Panc1 (cell line): ENCODE measurements around the gene KRTAP1-4.

ENCODE experiments used
- POLR2AphosphoS5 ChIP-seq: IDR thresholded peaks from 2 replicates; pipeline ENCODE4 v1.6.1; 2012; ENCODE audit warnings: mild to moderate bottlenecking, low read depth, low read length, moderate library complexity
- REST ChIP-seq, 2 experiments: IDR thresholded peaks; 2 replicates each; pipeline ENCODE4 v1.6.1; 2011 to 2012; ENCODE audit warnings: low read depth in 2 of 2, control low read depth in 1 of 2, low read length in 1 of 2, mild to moderate bottlenecking in 1 of 2, moderate library complexity in 1 of 2; ENCODE audit not compliant: insufficient read depth in 1 of 2
- SIN3A ChIP-seq: IDR thresholded peaks from 2 replicates; pipeline ENCODE4 v1.6.1; 2012; ENCODE audit warnings: low read depth, mild to moderate bottlenecking, low read length, moderate library complexity, borderline replicate concordance; ENCODE audit not compliant: insufficient read depth
- TF ChIP-seq, protein P1 (sequence below): fragments of 450-650 bp; IDR thresholded peaks from 2 replicates; pipeline ENCODE4 v1.5.1; 2017; ENCODE audit warnings: mild to moderate bottlenecking

DNA sequence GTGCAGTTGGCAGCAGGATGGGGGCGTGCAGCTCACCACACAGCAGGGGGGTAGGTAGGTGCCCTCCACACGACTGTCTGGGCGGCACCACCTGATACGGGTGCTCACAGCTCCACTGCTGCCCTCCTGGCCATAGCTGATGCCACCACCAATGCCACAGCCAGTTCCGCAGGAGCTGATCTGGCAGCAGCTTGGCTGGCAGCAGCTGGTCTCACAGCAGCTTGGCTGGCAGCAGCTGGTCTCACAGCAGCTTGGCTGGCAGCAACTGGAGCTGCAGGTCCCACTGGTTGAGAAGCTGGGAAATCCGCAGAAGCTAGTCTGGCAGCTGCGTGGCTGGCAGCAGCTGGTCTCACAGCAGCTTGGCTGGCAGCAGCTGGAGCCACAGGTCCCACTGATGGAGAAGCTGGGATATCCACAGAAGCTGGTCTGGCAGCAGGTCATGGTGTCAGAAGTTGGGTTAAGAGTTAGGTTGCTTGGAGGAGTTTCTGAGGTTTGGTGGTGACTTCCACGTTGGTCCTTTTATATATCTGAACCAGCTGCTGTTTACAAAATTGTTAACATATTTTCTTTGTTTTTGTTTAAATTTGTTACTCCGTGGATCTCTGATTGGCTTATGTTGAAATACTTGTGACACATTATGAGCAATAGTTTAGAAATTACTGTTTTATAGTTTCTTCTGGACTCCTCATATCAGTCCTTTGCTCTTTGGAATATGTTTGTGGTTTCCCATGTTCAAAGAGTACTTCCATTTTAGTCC, 3.1 kb downstream of the KRTAP1-4 start, which contains the start of gene KRTAP1-5:
- TF ChIP-seq, protein P1, sequence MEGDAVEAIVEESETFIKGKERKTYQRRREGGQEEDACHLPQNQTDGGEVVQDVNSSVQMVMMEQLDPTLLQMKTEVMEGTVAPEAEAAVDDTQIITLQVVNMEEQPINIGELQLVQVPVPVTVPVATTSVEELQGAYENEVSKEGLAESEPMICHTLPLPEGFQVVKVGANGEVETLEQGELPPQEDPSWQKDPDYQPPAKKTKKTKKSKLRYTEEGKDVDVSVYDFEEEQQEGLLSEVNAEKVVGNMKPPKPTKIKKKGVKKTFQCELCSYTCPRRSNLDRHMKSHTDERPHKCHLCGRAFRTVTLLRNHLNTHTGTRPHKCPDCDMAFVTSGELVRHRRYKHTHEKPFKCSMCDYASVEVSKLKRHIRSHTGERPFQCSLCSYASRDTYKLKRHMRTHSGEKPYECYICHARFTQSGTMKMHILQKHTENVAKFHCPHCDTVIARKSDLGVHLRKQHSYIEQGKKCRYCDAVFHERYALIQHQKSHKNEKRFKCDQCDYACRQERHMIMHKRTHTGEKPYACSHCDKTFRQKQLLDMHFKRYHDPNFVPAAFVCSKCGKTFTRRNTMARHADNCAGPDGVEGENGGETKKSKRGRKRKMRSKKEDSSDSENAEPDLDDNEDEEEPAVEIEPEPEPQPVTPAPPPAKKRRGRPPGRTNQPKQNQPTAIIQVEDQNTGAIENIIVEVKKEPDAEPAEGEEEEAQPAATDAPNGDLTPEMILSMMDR = no peak
- no peak for TF ChIP-seq SIN3A
- no peak for TF ChIP-seq POLR2AphosphoS5
- TF ChIP-seq REST (IDR thresholded peaks at IDR 0.05; ENCODE audit: insufficient read depth in 1 of 2, low read depth in 2 of 2, low read length in 1 of 2) = no peak
